ENCODE measurements around the gene PYGO2.
A peak's percentile ranks its signal among the peaks of the same experiment; 100 is the strongest.

Gene PYGO2

GRCh38 chr1:154938604-154939399, 22.8 kb downstream of the PYGO2 start:
- FAIRE-seq (no peak), DNase-seq (ENCODE audit: insufficient read length, low spot score) (no peak)
- no peak for TF ChIP-seq CTCF (IDR thresholded peaks at IDR 0.05; ENCODE audit: insufficient read depth, missing control alignments)

- DNase-seq (ENCODE audit: insufficient read length, low spot score) (no peak), FAIRE-seq (no peak)
These were observed 23.6 kb downstream of the PYGO2 start for GRCh38 chr1:154937988-154938386.

GRCh38 chr1:154937085-154937987, 24.2 kb downstream of the PYGO2 start:
- FAIRE-seq: no peak
- TF ChIP-seq CTCF (IDR thresholded peaks at IDR 0.05; ENCODE audit: insufficient read depth, missing control alignments): peak; percentile 3
- peak; percentile 93 for DNase-seq (ENCODE audit: insufficient read length, low spot score)

More at GRCh38 chr1:154937988-154938386, 23.6 kb downstream of the PYGO2 start:
- TF ChIP-seq CTCF (IDR thresholded peaks at IDR 0.05; ENCODE audit: insufficient read depth, missing control alignments): no peak

- DNase-seq (ENCODE audit: insufficient read length, low spot score): peak; percentile 99
- TF ChIP-seq CTCF (IDR thresholded peaks at IDR 0.05; ENCODE audit: insufficient read depth, missing control alignments): peak; percentile 45
- no peak for FAIRE-seq
These were observed 25.0 kb downstream of the PYGO2 start, which contains the start of gene PMVK for GRCh38 chr1:154936555-154937084. PMVK (minus strand) TSS chr1:154936719; CDS start chr1:154936685, 34 bp downstream.

- FAIRE-seq: no peak
- no peak for TF ChIP-seq CTCF (IDR thresholded peaks at IDR 0.05; ENCODE audit: insufficient read depth, missing control alignments)
- DNase-seq (ENCODE audit: insufficient read length, low spot score): no peak
These were observed 25.6 kb downstream of the PYGO2 start for GRCh38 chr1:154935749-154936554.

- no peak for FAIRE-seq
- TF ChIP-seq CTCF (IDR thresholded peaks at IDR 0.05; ENCODE audit: insufficient read depth, missing control alignments): no peak
- no peak for DNase-seq (ENCODE audit: insufficient read length, low spot score)
These were observed 27.1 kb downstream of the PYGO2 start for GRCh38 chr1:154934358-154934948.
